ENCODE results near the gene OPCML.

OPCML gene

DNA sequence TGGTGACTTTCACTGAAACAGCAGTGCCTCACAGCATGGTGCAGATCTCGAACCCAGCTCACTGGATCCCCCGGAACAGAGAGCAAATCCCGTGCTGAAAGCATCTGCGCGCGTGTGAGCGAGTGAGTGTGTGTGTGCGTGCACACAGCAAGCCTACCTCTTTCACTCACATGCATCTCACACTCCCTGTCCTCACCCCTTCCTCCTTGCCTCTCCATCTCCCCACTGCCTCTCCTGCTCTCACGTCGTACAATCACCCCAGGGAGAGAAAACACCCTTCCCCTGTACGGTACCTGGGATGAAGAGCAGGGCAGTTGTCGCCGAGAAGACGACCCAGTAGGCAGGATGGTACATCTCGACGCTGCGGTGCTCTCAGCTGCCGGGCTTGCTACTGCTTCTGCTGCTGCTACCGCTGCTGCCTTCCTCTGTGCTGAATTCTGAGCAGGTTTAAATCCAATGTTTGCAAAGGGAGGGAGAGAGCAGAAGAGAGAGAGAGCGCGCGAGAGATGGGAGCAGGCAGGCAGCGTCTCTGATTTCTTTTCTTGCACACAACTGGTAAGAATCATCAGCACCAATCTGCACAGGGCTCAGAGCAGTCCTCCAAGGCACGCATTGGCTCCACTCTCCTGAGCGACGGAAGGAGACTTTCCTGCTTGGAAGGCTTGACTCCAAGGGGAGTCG is at the start of gene OPCML:
Gene OPCML (minus strand): TSS at position 531 of the 681 bp plus-strand sequence.
- no peak within 1 kb of the TSS for H3K4me3 ChIP-seq (ENCODE audit: low read length)
- TF ChIP-seq ZNF274 (IDR thresholded peaks at IDR 0.05; ENCODE audit: low read depth, low read length): no peak

DNA sequence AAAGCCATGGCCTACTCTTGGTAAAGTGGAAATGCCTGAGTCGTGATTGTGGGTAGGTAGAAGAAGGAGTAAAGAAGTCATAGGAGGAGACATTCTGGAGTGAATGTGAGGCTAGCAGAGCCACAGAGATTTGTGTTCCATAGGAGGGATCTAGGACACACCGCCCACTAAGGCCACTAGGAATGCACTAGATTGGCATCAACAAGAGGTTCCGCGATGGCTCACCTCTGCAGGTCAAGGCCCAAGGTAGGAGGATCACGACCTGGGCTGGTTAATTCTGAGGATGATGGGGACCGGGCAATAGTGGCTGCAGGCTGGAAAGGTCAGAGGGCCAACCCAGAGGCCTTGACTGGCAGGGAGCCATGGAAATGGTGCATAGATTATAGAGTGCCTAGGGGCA is 48.8 kb upstream of the OPCML start:
- H3K4me3 ChIP-seq (ENCODE audit: low read length): no peak overlapping the region
- no peak for TF ChIP-seq ZNF274 (IDR thresholded peaks at IDR 0.05; ENCODE audit: low read depth, low read length)

DNA sequence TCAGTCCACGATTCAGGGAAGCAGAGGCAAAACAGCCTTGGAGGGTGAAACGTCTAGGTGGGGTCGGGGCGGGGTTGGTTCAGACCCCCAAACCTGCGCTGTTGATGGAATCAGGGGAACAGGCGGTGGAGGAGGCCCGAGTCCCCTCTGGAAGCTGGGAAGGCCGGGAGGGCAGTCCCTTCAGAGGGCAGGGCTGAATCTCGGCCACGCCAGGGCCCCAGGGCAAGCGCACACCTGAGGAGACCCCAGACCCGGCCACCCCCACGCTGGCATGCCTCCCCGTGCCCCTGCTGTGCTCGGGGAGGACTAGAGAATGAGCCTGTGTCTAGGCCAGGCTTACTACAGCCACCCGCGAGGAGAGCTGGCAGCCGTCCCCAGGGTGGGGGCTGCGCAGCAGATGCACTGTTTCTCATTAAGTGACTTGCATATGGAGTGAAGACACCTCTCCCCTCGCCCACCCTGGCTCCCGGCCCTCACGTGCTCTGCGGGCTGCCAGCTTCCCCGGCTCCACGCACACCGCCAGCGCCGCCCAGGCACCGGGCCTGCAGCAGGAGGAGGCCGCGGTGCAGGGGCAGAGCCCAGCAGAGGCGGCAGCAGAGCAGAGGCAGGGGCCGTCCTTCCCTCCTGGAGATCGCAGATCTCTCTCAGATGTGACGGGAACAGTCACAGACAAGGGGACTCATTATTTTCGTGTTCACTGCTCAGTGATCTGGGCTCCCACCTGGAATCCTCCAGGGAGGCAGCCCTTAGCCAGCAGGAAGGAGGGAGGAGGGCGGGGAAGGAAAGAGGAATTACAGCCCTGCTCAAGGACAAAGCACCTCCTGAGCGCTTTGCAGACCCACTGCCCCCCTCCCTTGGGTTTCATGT is 47.1 kb upstream of the OPCML start:
- no peak overlapping the region for H3K4me3 ChIP-seq (ENCODE audit: low read length)
- TF ChIP-seq ZNF274 (IDR thresholded peaks at IDR 0.05; ENCODE audit: low read depth, low read length): no peak

DNA sequence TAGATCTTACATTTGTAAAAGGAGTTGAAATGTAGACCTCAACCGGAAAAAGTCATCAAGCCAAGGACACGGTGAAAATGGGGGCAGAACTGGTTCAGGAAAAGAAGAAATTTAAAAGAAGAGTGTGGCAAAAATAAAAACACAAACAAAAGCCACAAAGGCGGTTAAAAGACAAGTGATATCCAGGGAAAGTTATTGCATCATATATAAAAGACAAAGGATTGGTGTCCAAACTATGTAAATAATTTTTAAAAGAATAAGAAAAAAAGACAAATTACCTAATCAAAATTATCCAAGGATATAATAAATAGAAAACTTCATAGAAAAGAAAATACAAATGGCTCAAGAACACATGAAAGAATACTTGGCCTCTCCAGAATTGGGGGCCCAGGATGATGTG is 45.1 kb upstream of the OPCML start:
- no peak overlapping the region for H3K4me3 ChIP-seq (ENCODE audit: low read length)
- TF ChIP-seq ZNF274 (IDR thresholded peaks at IDR 0.05; ENCODE audit: low read depth, low read length): no peak

DNA sequence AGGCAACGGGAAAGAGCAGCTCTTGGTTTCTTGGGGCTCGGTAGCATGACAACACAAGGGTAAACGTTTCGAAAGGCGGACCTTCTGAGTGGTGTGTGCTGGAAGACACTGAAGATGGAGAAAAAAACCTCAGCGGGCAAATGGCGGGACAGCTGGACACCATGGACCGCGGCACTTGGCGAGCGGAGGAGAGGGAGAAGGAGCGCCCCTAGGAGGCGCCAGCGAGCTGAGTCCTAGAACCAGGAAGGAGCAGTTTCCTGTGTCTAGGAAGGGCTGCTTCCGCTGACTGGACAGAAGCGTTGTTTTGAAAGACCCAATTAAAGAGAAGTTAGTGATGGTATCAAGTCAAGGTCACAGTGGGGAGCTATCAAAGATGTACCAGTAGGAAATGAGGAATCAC is 44.0 kb upstream of the OPCML start:
- no peak for TF ChIP-seq ZNF274 (IDR thresholded peaks at IDR 0.05; ENCODE audit: low read depth, low read length)
- H3K4me3 ChIP-seq (ENCODE audit: low read length): no peak overlapping the region

DNA sequence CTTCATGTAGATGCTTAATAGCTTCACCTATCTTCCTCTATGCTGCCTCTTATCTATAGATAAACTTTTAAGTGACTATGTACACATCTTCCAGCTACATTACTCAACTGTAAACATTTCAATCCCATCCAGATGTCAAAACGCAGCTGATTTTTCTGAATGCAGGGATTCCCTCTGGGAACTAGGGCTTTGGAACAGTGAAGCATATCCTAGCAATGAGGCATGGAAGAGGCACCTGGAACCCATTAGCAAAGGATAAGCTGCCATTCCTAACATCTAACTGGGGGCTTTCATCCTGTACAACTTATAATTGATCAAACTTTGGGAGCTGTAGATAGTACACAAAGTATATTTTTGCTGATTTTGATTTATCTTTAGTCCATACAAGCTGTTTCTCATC is 40.8 kb upstream of the OPCML start:
- no peak for TF ChIP-seq ZNF274 (IDR thresholded peaks at IDR 0.05; ENCODE audit: low read depth, low read length)
- H3K4me3 ChIP-seq (ENCODE audit: low read length): no peak overlapping the region

DNA sequence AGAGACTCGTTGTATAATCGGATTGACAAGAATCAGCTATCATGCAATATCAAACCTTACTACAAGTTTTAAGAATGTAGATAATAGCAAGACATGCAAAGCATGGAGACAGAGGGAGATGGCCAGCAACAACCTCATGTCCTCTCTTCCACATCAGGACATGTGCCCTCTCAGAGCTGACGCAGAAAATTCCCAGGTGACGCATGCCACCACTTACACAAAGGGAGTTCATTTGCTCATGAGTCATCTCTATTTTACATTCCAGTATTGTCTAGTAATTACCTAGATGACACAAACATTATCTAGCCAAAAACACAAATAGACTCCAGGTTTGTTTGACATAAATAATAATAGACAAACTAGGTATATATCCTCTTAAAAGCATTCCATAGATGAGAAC is 38.1 kb upstream of the OPCML start:
- H3K4me3 ChIP-seq (ENCODE audit: low read length): no peak overlapping the region
- TF ChIP-seq ZNF274 (IDR thresholded peaks at IDR 0.05; ENCODE audit: low read depth, low read length): no peak

DNA sequence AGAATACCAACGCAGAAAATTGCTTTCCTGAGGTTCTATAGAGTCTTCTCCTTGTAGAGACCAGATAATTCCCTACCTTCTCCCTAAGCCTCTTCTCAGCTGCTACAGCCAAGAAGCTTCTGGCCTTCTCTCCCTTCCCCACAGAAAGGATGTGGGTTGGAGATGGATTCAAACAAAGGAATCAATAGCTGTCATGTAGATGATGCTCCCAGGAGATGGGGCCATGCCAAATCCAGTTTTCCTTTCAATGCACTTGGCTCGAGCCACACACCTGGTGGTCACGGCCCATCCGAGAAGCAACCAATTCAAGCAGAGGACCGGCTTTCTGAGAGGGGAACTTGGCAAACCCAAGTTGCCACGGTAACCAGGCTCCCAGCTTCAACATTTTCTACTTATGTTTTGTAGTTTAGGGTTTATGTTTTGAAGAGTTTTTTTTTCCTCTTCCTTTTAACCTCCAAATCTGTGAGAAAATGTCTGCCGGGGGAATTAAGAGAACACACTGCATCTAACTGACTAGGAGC is 31.3 kb upstream of the OPCML start:
- no peak overlapping the region for H3K4me3 ChIP-seq (ENCODE audit: low read length)
- no peak for TF ChIP-seq ZNF274 (IDR thresholded peaks at IDR 0.05; ENCODE audit: low read depth, low read length)

DNA sequence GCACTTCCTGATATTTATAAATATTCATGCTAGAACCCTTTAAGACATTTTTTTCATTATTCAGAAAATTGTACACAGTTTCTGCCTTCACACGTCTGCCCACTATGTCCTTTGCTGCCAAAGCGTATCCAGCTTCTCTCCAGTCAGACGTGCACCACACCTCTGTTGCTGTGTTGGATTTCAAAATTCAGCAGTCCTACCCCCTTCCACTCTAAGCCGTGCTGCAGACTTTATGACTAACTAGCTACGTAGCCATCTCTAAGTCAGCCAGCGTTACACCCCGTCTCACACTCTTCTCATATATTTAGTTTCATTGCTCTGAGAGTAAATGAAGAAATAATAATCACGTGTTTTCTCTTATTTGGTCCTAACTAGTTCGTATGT is 28.2 kb upstream of the OPCML start:
- TF ChIP-seq ZNF274 (IDR thresholded peaks at IDR 0.05; ENCODE audit: low read depth, low read length): no peak
- H3K4me3 ChIP-seq (ENCODE audit: low read length): no peak overlapping the region

DNA sequence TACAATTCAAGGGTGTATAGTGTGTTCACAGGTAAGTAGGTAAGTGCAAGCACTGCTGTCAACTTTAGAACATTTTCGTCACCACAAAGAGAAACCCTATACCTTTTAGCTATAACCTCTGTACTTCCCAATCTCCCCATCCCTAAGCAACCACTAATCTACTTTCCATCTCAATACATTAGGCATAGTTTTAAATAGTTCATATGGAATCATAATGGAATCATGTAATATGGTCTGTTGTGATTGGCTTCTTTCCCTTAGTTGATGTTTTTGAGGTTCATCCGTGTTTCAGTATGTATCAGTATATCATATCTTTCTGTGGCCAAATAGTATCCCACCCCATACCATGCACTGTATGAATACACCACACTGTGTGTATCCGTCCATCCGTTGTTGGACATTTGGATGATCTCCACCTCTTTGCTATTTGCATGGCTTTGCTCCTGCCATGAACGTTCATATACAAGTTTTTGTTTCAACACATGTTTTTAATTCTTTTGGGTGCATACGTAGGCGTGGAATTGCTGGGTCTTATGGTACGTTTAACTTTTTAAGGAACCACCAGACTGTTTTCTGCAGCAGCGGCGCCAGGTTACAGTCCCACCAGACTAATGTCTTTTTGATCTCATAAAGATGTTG is 27.7 kb upstream of the OPCML start:
- no peak overlapping the region for H3K4me3 ChIP-seq (ENCODE audit: low read length)
- TF ChIP-seq ZNF274 (IDR thresholded peaks at IDR 0.05; ENCODE audit: low read depth, low read length): no peak

DNA sequence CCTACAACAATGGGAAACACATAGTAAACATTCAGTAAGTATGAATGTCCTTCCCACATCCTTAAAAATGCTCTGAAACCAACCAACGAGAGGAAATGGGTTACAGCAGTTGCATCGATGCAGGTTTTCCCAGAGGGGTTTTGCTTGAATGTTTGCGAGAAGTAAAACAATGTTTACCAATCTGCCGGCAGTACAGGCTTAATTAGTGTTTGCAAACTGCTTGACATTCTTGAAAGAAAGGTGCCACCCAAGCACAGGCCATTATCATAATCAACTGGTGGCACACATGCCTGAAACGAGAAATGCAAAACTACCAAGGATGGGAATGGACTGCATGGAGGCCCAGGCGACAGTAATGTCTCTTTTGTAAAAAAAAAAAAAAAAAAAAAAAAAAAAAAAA is 27.1 kb upstream of the OPCML start:
- no peak for TF ChIP-seq ZNF274 (IDR thresholded peaks at IDR 0.05; ENCODE audit: low read depth, low read length)
- H3K4me3 ChIP-seq (ENCODE audit: low read length): no peak overlapping the region

DNA sequence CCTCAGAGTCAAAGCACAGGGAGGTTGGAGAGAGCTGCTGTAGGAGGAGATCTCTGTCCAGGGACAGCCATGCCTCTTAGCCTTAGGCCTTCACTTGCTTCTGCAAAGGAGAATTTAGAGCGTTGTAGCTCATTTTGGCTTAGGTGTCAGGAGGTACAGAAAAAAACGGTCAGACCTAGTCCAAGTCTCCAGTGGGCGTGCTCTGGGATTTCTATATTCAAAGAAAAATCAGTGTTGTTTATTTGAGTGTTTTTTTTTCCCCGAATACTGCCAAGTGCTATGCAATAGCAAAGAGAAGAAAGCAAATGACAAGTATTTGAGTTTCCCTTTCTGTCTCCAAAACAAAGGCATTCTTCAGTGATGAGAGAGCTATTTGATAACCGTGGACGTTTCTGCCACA is 22.7 kb upstream of the OPCML start:
- no peak for TF ChIP-seq ZNF274 (IDR thresholded peaks at IDR 0.05; ENCODE audit: low read depth, low read length)
- H3K4me3 ChIP-seq (ENCODE audit: low read length): no peak overlapping the region

DNA sequence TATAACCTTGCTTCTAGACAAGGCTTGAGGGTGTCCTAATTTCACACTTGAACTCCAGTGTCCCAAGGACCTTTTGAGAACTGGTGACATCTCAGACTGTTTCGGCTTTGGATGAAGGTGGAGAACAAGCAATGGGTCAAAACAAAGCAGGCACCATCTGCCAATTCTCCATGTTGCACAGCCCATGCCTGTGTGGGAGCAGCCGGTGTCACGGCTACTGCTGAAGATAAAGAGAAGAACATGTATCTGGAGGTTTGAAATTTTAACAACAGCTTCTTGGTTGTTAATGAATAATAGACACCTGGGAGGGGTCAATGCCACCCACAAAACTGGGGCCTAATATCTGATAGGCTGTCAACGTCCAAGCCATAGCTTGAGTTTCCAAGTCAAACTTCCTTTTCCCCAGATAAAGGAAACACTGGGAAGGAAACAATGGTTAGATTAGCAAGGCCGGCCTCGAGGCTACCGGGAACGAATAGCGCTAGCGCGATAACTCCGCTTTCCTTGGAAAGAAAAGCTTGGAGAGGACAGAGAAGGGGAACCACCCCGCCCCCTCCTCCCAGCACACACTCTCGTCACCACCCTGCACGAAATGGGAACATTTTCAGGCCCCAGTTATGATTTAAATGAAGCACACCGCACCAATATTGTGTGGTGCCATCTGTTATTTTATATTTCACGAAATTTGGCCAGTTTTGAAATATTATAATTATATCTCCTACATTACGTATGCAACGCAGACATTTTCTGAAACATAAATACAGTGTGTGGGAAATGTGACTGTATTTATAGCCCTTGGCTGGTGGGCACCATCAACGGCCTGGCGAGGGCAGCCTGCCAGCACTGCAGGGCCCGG is 21.8 kb upstream of the OPCML start:
- TF ChIP-seq ZNF274 (IDR thresholded peaks at IDR 0.05; ENCODE audit: low read depth, low read length): no peak
- H3K4me3 ChIP-seq (ENCODE audit: low read length): no peak overlapping the region

DNA sequence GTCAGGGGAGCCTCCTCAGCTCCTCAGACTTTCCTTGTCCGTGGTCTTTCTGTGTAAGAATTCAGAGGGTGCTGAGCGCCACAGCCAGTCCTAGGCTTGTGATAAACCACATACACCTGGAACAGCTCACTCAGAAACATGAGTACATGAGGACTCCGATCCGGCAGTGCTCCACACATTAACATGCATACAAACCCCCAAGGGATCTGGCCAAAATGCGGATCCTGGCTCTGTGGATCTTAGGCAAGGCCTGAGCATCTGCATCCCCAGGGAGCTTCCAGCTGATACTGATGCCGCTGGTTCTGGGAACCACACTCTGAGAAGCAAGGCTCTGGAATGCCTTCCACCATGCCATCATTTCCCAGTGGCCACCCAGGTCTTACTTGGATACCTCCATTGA is 20.6 kb upstream of the OPCML start:
- TF ChIP-seq ZNF274 (IDR thresholded peaks at IDR 0.05; ENCODE audit: low read depth, low read length): no peak
- H3K4me3 ChIP-seq (ENCODE audit: low read length): no peak overlapping the region
